AG10803 (cell line): Measurements from ENCODE around the gene IZUMO1R.
A peak's percentile ranks its signal among the peaks of the same experiment; 100 is the strongest.

Experiments used
- DNase-seq: peaks from one replicate; pipeline ENCODE4 v3.0.0; 2010; ENCODE audit warnings: low read depth
- H3K4me3 ChIP-seq: 2 replicates; pipeline ENCODE4 v1.5.1; 2011; ENCODE audit warnings: mild to moderate bottlenecking, low read length, control low read depth
- TF ChIP-seq, protein P1 (sequence below): conservative IDR thresholded peaks from 2 replicates; pipeline ENCODE4 v1.5.1; 2011; ENCODE audit warnings: mild to moderate bottlenecking, low read length, control low read depth, inconsistent platforms

Gene IZUMO1R

DNA sequence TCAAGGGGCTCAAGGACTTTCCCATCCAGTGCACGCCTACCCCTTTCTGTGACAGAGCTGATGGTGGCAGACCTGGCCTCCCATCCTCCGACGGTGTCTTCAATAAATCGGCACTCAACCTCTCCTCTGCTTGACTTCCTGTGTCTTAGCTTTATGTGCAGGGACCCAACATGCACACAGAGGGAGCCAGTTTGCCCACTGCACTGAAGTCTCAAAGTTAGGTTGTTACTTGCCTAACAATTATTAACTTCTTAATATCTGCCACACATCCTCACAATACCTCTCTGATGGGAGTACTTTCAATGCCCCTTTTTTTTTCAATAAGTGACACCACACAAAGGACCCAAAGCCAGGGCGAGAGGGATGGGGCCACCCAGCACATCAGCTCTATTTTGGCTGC, 3.6 kb downstream of the IZUMO1R start:
- DNase-seq: no peak
- TF ChIP-seq, protein P1, sequence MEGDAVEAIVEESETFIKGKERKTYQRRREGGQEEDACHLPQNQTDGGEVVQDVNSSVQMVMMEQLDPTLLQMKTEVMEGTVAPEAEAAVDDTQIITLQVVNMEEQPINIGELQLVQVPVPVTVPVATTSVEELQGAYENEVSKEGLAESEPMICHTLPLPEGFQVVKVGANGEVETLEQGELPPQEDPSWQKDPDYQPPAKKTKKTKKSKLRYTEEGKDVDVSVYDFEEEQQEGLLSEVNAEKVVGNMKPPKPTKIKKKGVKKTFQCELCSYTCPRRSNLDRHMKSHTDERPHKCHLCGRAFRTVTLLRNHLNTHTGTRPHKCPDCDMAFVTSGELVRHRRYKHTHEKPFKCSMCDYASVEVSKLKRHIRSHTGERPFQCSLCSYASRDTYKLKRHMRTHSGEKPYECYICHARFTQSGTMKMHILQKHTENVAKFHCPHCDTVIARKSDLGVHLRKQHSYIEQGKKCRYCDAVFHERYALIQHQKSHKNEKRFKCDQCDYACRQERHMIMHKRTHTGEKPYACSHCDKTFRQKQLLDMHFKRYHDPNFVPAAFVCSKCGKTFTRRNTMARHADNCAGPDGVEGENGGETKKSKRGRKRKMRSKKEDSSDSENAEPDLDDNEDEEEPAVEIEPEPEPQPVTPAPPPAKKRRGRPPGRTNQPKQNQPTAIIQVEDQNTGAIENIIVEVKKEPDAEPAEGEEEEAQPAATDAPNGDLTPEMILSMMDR: no peak
- no peak overlapping the region for H3K4me3 ChIP-seq

DNA sequence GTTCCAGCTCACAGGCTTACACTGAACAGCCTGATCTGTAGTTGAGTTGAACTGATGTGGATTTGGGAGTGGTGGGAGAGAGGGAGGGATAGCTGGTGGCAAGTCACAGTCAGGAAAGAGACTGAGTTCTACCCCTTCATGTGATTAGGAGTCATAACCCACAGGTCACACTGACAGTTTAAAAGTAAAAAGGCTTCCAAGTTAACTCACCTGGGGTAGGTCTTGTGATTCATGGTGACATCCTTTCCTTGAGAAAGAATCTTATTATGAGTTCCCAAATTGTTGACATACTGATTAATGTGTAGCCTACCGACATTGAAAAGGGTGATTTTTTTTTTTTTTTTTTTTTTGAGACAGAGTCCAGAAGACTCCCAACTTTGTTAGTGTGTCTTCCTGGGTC, 5.4 kb downstream of the IZUMO1R start:
- TF ChIP-seq, protein P1: no peak
- DNase-seq: no peak
- no peak overlapping the region for H3K4me3 ChIP-seq

DNA sequence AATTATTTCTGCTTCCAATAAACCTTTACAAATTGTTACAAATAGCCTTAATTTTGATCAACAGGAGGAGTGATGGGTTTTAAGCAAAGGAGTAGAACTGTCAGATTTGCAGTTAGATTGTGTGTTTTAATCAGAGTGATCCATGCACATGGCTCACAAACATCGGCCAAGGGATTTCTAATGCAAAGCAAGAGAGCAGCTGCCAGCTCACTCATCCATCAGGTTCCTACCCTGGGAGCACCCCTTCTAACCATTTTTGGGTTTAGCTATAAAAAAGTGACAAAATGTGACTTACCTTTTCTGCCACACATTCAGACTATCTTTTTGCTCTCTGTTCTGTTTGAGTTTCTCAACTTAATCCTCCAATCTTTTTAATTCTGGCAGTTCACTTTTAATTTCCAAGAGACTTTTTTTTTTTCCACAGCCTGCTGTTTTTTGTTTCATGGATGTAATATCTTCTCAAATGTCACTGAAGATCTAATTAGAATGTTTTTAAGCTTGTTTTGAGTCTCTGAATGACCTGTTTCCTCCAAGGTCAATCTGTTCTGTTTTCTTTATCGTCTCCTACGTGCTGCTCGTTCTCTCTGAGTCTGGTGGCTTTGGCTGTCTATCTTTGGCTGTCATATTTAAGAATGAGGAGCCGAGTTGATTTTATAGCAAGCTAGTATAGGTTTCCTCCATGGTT, 6.0 kb downstream of the IZUMO1R start:
- H3K4me3 ChIP-seq: no peak overlapping the region
- no peak for DNase-seq
- TF ChIP-seq, protein P1: no peak

DNA sequence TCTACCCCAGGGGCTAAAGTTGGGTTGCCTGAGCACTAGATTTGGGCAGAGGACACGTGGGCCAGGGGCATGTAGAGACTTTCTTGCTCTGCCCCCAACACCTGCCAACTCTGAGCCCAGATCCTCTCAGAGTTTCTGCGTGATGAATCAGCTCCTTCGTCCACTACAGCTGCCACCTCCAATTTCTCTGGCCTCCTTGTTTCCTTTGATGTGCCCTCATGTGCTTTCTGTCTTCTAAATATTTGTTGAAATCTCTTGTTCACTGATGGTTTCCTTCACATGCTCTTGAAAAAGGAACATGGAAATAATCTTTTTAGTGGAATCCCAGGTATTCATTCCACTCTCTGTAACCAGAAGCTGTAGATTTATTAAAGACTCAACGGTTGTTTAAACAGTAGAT, 8.0 kb downstream of the IZUMO1R start:
- TF ChIP-seq, protein P1: no peak

DNA sequence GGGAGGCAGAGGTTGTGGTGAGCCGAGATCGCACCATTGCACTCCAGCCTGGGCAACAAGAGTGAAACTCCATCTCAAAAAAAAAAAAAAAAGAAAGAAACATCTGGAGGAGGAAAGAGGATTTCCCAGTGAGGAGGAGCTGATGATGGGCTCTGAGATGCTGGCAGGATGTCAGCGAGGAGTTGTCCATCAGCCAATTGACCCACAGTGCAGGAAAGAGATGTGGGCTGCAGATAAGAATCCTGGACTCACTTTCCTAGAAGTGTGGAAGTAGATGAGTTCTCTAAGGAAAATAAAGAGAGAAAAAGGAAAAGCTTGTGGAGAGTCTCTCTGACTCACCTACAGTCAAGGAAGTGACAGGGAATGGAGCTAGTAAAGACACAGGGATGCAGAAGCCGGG, 9.7 kb downstream of the IZUMO1R start:
- TF ChIP-seq, protein P1: no peak
- DNase-seq: no peak
- H3K4me3 ChIP-seq: no peak overlapping the region

More for the DNA sequence above, 8.0 kb downstream of the IZUMO1R start:
- H3K4me3 ChIP-seq: no peak overlapping the region
- DNase-seq: no peak

DNA sequence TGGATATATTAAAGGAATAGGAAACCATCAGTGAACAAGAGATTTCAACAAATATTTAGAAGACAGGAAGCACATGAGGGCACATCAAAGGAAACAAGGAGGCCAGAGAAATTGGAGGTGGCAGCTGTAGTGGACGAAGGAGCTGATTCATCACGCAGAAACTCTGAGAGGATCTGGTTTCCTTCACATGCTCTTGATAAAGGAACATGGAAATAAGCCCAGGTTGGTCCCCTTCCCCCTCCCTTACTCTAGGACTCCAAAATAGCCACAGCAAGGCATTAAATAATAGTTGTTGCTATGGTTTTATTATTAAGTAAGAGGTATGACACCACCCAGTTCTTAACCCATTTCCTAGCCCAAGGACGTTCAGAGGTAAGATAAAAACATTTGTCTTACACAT, 11.3 kb downstream of the IZUMO1R start:
- TF ChIP-seq, protein P1: no peak
- DNase-seq: peak; percentile 21
- no peak overlapping the region for H3K4me3 ChIP-seq

DNA sequence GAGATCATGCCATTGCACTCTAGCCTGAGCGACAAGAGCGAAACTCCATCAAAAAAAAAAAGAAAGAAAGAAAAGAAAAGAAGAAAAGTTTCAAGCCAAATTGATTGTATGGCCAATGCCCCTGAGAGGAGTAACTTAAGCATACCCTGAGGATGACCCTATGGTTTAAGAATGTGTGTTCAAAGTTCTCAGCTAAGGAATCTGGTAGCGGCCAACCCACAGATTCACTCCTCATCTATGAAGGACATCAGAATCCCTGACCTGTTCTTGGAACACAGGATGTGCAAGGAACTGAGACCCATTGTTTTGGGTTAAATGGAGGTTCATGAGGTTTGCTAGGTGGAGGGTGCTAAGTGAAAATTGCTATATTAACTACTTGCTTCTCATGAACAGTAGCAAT, 18.1 kb downstream of the IZUMO1R start:
- H3K4me3 ChIP-seq: no peak overlapping the region
- no peak for DNase-seq
- TF ChIP-seq, protein P1: no peak
